ENCODE results near the gene KLHL12. TPM values are rescaled to one million over a fixed set of nuclear protein-coding genes. Genes with fewer than 3 reads are reported as not detected.

KLHL12 gene
- total RNA-seq, 1 donor from 2014 or later: 29.2 TPM

DNA sequence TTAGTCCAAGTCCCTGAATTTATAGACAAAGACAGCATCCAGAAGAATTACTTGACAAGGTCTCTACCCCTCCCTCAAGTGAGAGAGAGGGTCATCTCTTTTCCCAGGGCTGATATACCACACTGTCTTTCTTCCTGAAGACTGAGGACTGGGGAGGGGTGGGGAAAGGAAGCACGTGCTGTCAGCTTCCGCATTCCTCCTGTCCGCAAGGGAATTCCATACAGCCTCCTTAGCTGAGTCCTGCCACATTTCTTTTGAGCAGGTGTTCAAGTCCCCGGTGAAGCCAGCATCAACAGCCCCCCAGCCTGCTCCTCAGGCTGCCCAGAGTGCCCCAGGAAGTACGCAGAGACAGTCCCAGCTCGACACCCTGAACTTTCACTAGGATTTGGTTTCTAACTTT lies 82.1 kb downstream of the KLHL12 start:
- intact Hi-C loops (cut with micrococcal nuclease): no loop called here

DNA sequence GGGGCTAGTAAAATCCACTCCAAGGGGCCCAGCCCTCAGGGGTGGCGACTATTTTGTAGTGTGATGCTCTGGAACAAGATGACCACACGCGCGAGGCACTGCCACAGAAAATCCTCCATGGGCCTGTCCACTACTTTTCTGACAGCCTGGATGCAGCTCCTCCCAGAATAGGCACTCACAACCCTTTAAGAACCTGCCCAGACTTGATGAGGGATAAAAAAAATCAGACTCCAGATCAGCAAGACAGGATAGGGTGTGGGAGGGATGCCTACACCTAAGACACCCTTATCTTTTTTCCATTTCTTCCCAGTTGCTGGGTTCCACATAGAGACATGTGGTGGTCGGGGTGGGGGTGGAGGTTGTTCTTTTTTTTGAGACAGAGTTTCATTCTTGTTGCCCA lies 82.8 kb downstream of the KLHL12 start:
- intact Hi-C loops (cut with micrococcal nuclease): no loop called here

DNA sequence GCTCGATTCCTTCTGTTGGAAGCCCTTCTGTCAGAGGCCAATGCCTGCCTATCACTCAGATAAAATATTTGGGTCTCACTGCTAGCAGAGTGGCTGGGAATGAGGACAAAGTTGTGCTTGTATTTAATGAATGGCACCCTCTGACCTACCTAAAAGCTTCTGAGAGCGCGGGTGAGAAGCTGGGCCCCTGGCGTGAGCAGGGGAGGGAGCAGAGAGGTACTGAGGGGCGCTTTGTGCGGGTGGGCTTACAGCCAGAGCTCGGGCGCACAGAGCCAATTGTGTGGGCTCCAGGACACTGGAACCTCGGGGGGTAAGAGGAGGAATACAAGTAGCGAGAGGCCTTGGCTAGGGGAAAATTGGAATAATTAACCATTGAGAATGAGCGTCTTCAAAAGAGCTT lies 84.0 kb downstream of the KLHL12 start:
- intact Hi-C loops (cut with micrococcal nuclease): no loop called here

Other genes with a start within 250 kb of the KLHL12 start
- not detected in 2 replicates for gene SYT2, start 216.8 kb downstream of the KLHL12 start, total RNA-seq
- gene KDM5B, start 118.8 kb downstream of the KLHL12 start, total RNA-seq: 126 and 132 TPM in 2 replicates
- gene PCAT6, start 116.3 kb downstream of the KLHL12 start, total RNA-seq: 1.0 TPM in 1 of 2 replicates, not detected in the other
- gene RABIF, start 38.1 kb downstream of the KLHL12 start, total RNA-seq: 16.1 and 17.0 TPM in 2 replicates
- gene ADIPOR1, start 31.1 kb upstream of the KLHL12 start, total RNA-seq: 73.2 and 78.5 TPM in 2 replicates
- 25.3 and 30.1 TPM in 2 replicates for gene CYB5R1, start 40.0 kb upstream of the KLHL12 start, total RNA-seq
- 66.3 and 70.7 TPM in 2 replicates for gene TMEM183A, start 80.1 kb upstream of the KLHL12 start, total RNA-seq
- 6.4 and 7.9 TPM in 2 replicates for gene PPFIA4, start 99.3 kb upstream of the KLHL12 start, total RNA-seq
- gene MYOG, start 158.8 kb upstream of the KLHL12 start, total RNA-seq: not detected in 2 replicates
- gene ADORA1, start 200.5 kb upstream of the KLHL12 start, total RNA-seq: not detected in 2 replicates
- not detected in 2 replicates for gene MYBPH, start 248.6 kb upstream of the KLHL12 start, total RNA-seq